A549 (cell line): ENCODE measurements around the gene CACNA1G. TPM values are rescaled to one million over a fixed set of nuclear protein-coding genes. Genes with fewer than 3 reads are reported as not detected.

ENCODE experiments used
- ATAC-seq, 2 experiments: fragments of 200-7000 bp in 1 of 2; fragments of >200 bp in 1 of 2; cut with Nextera tagmentation in 1 of 2; cut with Tn5 transposase in 1 of 2; 3 replicates each; pipeline versions ENCODE4 v1.8.0 to v1.9.1; 2018 to 2020; ENCODE audit warnings: mild to moderate bottlenecking in 1 of 2, moderate library complexity in 1 of 2
- CTCF ChIA-PET: fragments of 300-600 bp; sonication (Branson Sonifier 250); formaldehyde crosslinking; extraction: SDS; loops from one replicate; lab custom pipeline; 2021; ENCODE audit warnings: antibody characterized with exemption, inconsistent platforms; lab: Yijun Ruan, JAX
- POLR2A ChIA-PET: fragments of 350-600 bp; formaldehyde crosslinking; extraction: SDS; loops from one replicate; lab custom pipeline; 2021; ENCODE audit warnings: antibody characterized with exemption, inconsistent platforms; lab: Yijun Ruan, JAX
- DNase-seq, 2 experiments: peaks; one replicate each; pipeline versions ENCODE4 v3.0.0 to v3.0.0-alpha.2; 2011 to 2016; ENCODE audit warnings: low read depth in 1 of 2, low spot score in 1 of 2
- FAIRE-seq: peaks from 2 replicates; lab custom pipeline; 2011; peaks lifted over from hg19 to GRCh38; lab: Jason Lieb, UNC
- H3K27ac ChIP-seq, 2 experiments: fragments of >200 bp; sonication (Bioruptor Twin); formaldehyde crosslinking; 3 replicates each; pipeline ENCODE4 v1.5.1; 2016 to 2017
- H3K4me1 ChIP-seq: fragments of >200 bp; sonication (Bioruptor Twin); formaldehyde crosslinking; 3 replicates; pipeline ENCODE4 v1.6.1; 2016
- H3K4me2 ChIP-seq: fragments of >200 bp; sonication (Bioruptor Twin); formaldehyde crosslinking; 3 replicates; pipeline ENCODE4 v1.6.1; 2016
- H3K4me3 ChIP-seq: fragments of >200 bp; sonication (Bioruptor Twin); formaldehyde crosslinking; 3 replicates; pipeline ENCODE4 v1.5.1; 2016
- H3K9me3 ChIP-seq: fragments of >200 bp; sonication (Bioruptor Twin); formaldehyde crosslinking; 3 replicates; pipeline ENCODE4 v1.6.1; 2016
- CBX2 ChIP-seq: fragments of 200-600 bp; sonication (generic); IDR thresholded peaks from 2 replicates; pipeline ENCODE4 v1.6.1; 2016; ENCODE audit warnings: low read depth, mild to moderate bottlenecking, borderline replicate concordance
- CEBPB ChIP-seq, 2 experiments: fragments of >200 bp in 1 of 2; sonication (Bioruptor Twin) in 1 of 2; formaldehyde crosslinking in 1 of 2; IDR thresholded peaks; 2 replicates each; pipeline ENCODE4 v1.6.1; 2012 to 2016
- HDAC2 ChIP-seq: fragments of 200-600 bp; sonication (generic); IDR thresholded peaks from 2 replicates; pipeline ENCODE4 v1.6.1; 2016
- HES2 ChIP-seq: fragments of >200 bp; sonication (Bioruptor Twin); formaldehyde crosslinking; IDR thresholded peaks from 2 replicates; pipeline ENCODE4 v1.6.1; 2016
- HMGXB4 ChIP-seq: fragments of 250-450 bp; sonication (Bioruptor Pico); IDR thresholded peaks from 2 replicates; pipeline ENCODE4 v1.5.0; 2021; ENCODE audit warnings: mild to moderate bottlenecking, moderate library complexity, borderline replicate concordance
- PBX3 ChIP-seq: IDR thresholded peaks from 2 replicates; pipeline ENCODE4 v1.6.1; 2012
- RCOR1 ChIP-seq: fragments of 150-350 bp; IDR thresholded peaks from 2 replicates; pipeline ENCODE4 v1.6.1; 2014; ENCODE audit warnings: antibody characterized with exemption, low read length, low read depth
- REST ChIP-seq: fragments of 200-600 bp; sonication (generic); IDR thresholded peaks from 2 replicates; pipeline ENCODE4 v1.6.1; 2016; ENCODE audit warnings: antibody characterized with exemption, mild to moderate bottlenecking, moderate library complexity
- RFX5 ChIP-seq: fragments of 450-650 bp; IDR thresholded peaks from 2 replicates; pipeline ENCODE4 v1.7.1; 2014; ENCODE audit warnings: antibody characterized with exemption, mild to moderate bottlenecking, moderate library complexity
- TFCP2L1 ChIP-seq: fragments of 250-450 bp; sonication (Bioruptor Pico); IDR thresholded peaks from 2 replicates; pipeline ENCODE4 v1.5.0; 2021; ENCODE audit warnings: mild to moderate bottlenecking
- USF2 ChIP-seq: fragments of 450-650 bp; IDR thresholded peaks from 2 replicates; pipeline ENCODE4 v1.6.1; 2014; ENCODE audit warnings: antibody characterized with exemption
- WGBS: methylation state at CpG from one replicate; pipeline ENCODE4 v1.1.6; 2017; ENCODE audit errors: missing lambda C conversion rate; 5-methylcytosine and 5-hydroxymethylcytosine counted together
- polyA plus RNA-seq, 4 experiments: library from polyadenylated mRNA; depleted of rRNA in 3 of 4; stranded (reverse); fragments of >200 nt; fragmentation: RNase III in 1 of 4; extraction: RNeasy Plus Mini Kit Qiagen cat#74134 plus additional on column Dnase treatment in 1 of 4; gene quantifications; 2 replicates in 3 of 4; 3 replicates in 1 of 4; pipeline ENCODE4 v1.2.3, GENCODE V29; 2011 to 2017

Gene CACNA1G
- polyA plus RNA-seq, 2 of the 4 experiments (the other 2 are of a cell fraction) = 4.0 to 8.9 TPM

- POLR2A ChIA-PET = no interaction called here
Measured at GRCh38 chr17:50577451-50577954, 17.0 kb downstream of the CACNA1G start.

More at GRCh38 chr17:50577451-50577954, 17.0 kb downstream of the CACNA1G start:
- TF ChIP-seq HDAC2 = no peak
- no peak for TF ChIP-seq HES2
- no peak for TF ChIP-seq USF2
- no peak for TF ChIP-seq HMGXB4
- no peak for TF ChIP-seq CBX2
- no peak for TF ChIP-seq REST
- no peak for TF ChIP-seq PBX3
- TF ChIP-seq TFCP2L1 (CRISPR knock-in tag) = no peak
- no peak for TF ChIP-seq RFX5
- TF ChIP-seq RCOR1 = no peak
- no peak for TF ChIP-seq CEBPB (IDR thresholded peaks at IDR 0.05)
- ATAC-seq (no peak), FAIRE-seq (no peak), DNase-seq (no peak)
- Histone ChIP-seq H3K4me3 (no peak overlapping the region), H3K4me2 (no peak overlapping the region), H3K4me1 (no peaks in the 10 kb centered on the region), H3K9me3 (no peaks in the 10 kb centered on the region), H3K27ac (no peak overlapping the region)
- CTCF ChIA-PET = interaction anchor here (0.5 to 4.9 kb wide), 12 partner anchors 14 to 206 kb away, joined by 3 to 24 read pairs (median 4); no protein-coding TSS in a partner anchor
- 88% methylated on average over 13 of the region's 13 CpGs for WGBS
